Myocyte (in vitro differentiated cells): ENCODE results near the gene RNF13. TPM values are rescaled to one million over a fixed set of nuclear protein-coding genes. Genes with fewer than 3 reads are reported as not detected.
A peak's percentile ranks its signal among the peaks of the same experiment; 100 is the strongest.
"Not testable (repeated sequence)": the region's sequence is repeated elsewhere in the genome, so short reads cannot be mapped to it uniquely, and the experiment has no call there.

Experiments used
- DNase-seq: peaks from one replicate; pipeline ENCODE4 v3.0.0-alpha.2; 2012; ENCODE audit warnings: low read depth
- total RNA-seq: library from RNA; depleted of rRNA; stranded (reverse); fragments of >200 nt; gene quantifications from 2 replicates; pipeline ENCODE4 v1.2.3, GENCODE V29; 2014

Gene RNF13
- total RNA-seq, 1 donor from 2014 or later, result 31.2 TPM

- no peak for DNase-seq
Measured at GRCh38 chr3:149895339-149895738, 82.3 kb downstream of the RNF13 start.

- DNase-seq, result no peak
Measured at GRCh38 chr3:149895769-149896168, 82.8 kb downstream of the RNF13 start.

- peak; percentile 93 for DNase-seq
Measured at GRCh38 chr3:149898771-149899170, 85.8 kb downstream of the RNF13 start.

- DNase-seq, result no peak
Measured at GRCh38 chr3:149900322-149900721, 87.3 kb downstream of the RNF13 start.

GRCh38 chr3:149901770-149902169 lies 88.8 kb downstream of the RNF13 start:
- DNase-seq, result no peak

- no peak for DNase-seq
Measured at GRCh38 chr3:149902498-149903139, 89.6 kb downstream of the RNF13 start.

GRCh38 chr3:149906036-149906435 lies 93.0 kb downstream of the RNF13 start:
- DNase-seq, result no peak

GRCh38 chr3:149908424-149908957 lies 95.5 kb downstream of the RNF13 start:
- no peak for DNase-seq

- no peak for DNase-seq
Measured at GRCh38 chr3:149909923-149910322, 96.9 kb downstream of the RNF13 start.

- no peak for DNase-seq
Measured at GRCh38 chr3:149917124-149917667, 104.2 kb downstream of the RNF13 start.

- no peak for DNase-seq
Measured at GRCh38 chr3:149919509-149919908, 106.5 kb downstream of the RNF13 start.

GRCh38 chr3:149920119-149920518 lies 107.1 kb downstream of the RNF13 start:
- DNase-seq, result no peak

GRCh38 chr3:149933008-149933407 lies 120.0 kb downstream of the RNF13 start:
- DNase-seq, result no peak

- DNase-seq, result no peak
Measured at GRCh38 chr3:149933858-149934257, 120.8 kb downstream of the RNF13 start.

- DNase-seq, result no peak
Measured at GRCh38 chr3:149934524-149934923, 121.5 kb downstream of the RNF13 start.

GRCh38 chr3:149936812-149937230 lies 123.8 kb downstream of the RNF13 start:
- DNase-seq, result peak; percentile 63

GRCh38 chr3:149938392-149939055 lies 125.5 kb downstream of the RNF13 start:
- DNase-seq, result not testable (repeated sequence)

- DNase-seq, result no peak
Measured at GRCh38 chr3:149941186-149941585, 128.2 kb downstream of the RNF13 start.

- DNase-seq, result no peak
Measured at GRCh38 chr3:149941946-149942345, 128.9 kb downstream of the RNF13 start.

GRCh38 chr3:149942409-149942808 lies 129.4 kb downstream of the RNF13 start:
- no peak for DNase-seq

- DNase-seq, result not testable (repeated sequence)
Measured at GRCh38 chr3:149943966-149944365, 131.0 kb downstream of the RNF13 start.

GRCh38 chr3:149947231-149947630 lies 134.2 kb downstream of the RNF13 start:
- no peak for DNase-seq
